Activated B cell treated with CpG ODN at 0.5 μM for 24 hours (primary cell): Measurements from ENCODE around the gene NSFL1C. TPM values are rescaled to one million over a fixed set of nuclear protein-coding genes. Genes with fewer than 3 reads are reported as not detected.

Experiments used
- ATAC-seq: fragments of 200-7000 bp; cut with Tn5 transposase; one replicate; pipeline ENCODE4 v1.10.0; 2021; ENCODE audit warnings: low read depth, mild to moderate bottlenecking, moderate library complexity
- CTCF ChIA-PET: fragments of 350-600 bp; sonication (Branson Sonifier 250); formaldehyde crosslinking; loops from one replicate; lab custom pipeline; 2021; ENCODE audit warnings: antibody characterized with exemption; lab: Charles Lee
- POLR2A ChIA-PET: fragments of 350-600 bp; sonication (Branson Sonifier 250); formaldehyde crosslinking; loops from one replicate; lab custom pipeline; 2021; ENCODE audit warnings: antibody characterized with exemption; lab: Charles Lee
- DNase-seq: peaks from one replicate; pipeline ENCODE4 v3.0.0; 2022
- H3K27ac Mint-ChIP-seq: one replicate; pipeline ENCODE4 v1.8.0; 2020; ENCODE audit warnings: mixed read lengths
- H3K27me3 Mint-ChIP-seq: one replicate; pipeline ENCODE4 v1.8.0; 2021; ENCODE audit warnings: mixed read lengths
- H3K36me3 Mint-ChIP-seq: one replicate; pipeline ENCODE4 v1.8.0; 2021; ENCODE audit warnings: low read depth, mixed read lengths
- H3K4me1 Mint-ChIP-seq: one replicate; pipeline ENCODE4 v1.8.0; 2021; ENCODE audit warnings: mixed read lengths
- H3K4me3 Mint-ChIP-seq: one replicate; pipeline ENCODE4 v1.8.0; 2020; ENCODE audit warnings: mild to moderate bottlenecking, mixed read lengths
- H3K9me3 Mint-ChIP-seq: one replicate; pipeline ENCODE4 v1.8.0; 2020; ENCODE audit warnings: mixed read lengths
- intact Hi-C: fragments of 100-400 bp; cut with micrococcal nuclease; formaldehyde crosslinking; loops from one replicate; pipeline ENCODE4 v1.15.1; 2024
- total RNA-seq: library from RNA; stranded (reverse); gene quantifications from 2 replicates; pipeline ENCODE4 v1.2.3, GENCODE V29; 2022
- TF ChIP-seq, protein P1 (sequence below): fragments of 200-600 bp; IDR thresholded peaks from one replicate; pipeline ENCODE4 v1.8.0; 2022; ENCODE audit warnings: antibody characterized with exemption, mild to moderate bottlenecking

NSFL1C gene
- total RNA-seq, 1 donor from 2014 or later = 81.7 TPM

DNA sequence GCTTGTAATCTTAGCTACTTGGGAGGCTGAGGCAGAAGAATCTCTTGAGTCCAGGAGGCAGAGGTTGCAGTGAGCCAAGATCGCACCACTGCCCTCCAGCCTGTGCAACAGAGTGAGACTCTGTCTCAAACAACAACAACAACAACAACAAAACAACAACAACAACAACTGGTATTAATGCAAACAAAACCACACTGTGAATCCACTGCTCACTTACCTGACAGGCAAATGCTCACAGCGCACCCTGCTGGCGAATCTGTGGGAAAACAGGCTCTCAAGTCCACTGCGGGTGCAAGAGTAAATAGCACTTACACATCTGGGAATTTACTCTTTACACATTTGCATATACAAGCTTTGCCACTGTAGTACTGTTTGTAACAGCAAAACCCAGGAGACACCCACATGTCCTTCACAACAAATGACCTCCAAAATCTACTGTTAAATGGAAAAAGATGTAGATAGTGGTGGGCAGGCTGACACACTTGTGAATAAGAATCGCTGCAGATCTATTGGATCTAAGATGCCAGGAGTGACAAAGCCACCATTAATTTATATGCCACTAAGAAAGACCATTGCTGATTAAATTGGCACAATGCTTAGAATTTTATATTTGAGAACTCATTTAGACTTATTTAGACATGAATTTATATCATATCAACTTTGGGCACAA lies 29.3 kb downstream of the NSFL1C start:
- DNase-seq (peak; percentile 57), ATAC-seq (peak; percentile 59)
- H3K27ac Mint-ChIP-seq = no peak overlapping the region
- H3K4me3 Mint-ChIP-seq = no peak overlapping the region
- H3K27me3 Mint-ChIP-seq = no peaks in the 10 kb centered on the region
- H3K36me3 Mint-ChIP-seq = peaks cover 25% of the 10 kb centered on the region
- CTCF ChIA-PET = interaction anchor here (0.6 to 6.5 kb wide), 16 partner anchors 10 to 132 kb away, joined by 3 to 59 read pairs (median 4); partner anchors contain the start of gene NSFL1C
- peaks cover 34% of the 10 kb centered on the region for H3K4me1 Mint-ChIP-seq
- TF ChIP-seq, protein P1, sequence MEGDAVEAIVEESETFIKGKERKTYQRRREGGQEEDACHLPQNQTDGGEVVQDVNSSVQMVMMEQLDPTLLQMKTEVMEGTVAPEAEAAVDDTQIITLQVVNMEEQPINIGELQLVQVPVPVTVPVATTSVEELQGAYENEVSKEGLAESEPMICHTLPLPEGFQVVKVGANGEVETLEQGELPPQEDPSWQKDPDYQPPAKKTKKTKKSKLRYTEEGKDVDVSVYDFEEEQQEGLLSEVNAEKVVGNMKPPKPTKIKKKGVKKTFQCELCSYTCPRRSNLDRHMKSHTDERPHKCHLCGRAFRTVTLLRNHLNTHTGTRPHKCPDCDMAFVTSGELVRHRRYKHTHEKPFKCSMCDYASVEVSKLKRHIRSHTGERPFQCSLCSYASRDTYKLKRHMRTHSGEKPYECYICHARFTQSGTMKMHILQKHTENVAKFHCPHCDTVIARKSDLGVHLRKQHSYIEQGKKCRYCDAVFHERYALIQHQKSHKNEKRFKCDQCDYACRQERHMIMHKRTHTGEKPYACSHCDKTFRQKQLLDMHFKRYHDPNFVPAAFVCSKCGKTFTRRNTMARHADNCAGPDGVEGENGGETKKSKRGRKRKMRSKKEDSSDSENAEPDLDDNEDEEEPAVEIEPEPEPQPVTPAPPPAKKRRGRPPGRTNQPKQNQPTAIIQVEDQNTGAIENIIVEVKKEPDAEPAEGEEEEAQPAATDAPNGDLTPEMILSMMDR = peak; percentile 81
- POLR2A ChIA-PET = interaction anchor here (1.2 to 1.5 kb wide), 2 partner anchors 29 to 46 kb away, joined by 3 to 5 read pairs; partner anchors contain the start of gene NSFL1C
- H3K9me3 Mint-ChIP-seq = no peaks in the 10 kb centered on the region
- intact Hi-C loops = loop anchor here (1.0 to 5.0 kb wide), 6 partner anchors 44 to 225 kb away; partner anchors contain the start of gene FKBP1A

DNA sequence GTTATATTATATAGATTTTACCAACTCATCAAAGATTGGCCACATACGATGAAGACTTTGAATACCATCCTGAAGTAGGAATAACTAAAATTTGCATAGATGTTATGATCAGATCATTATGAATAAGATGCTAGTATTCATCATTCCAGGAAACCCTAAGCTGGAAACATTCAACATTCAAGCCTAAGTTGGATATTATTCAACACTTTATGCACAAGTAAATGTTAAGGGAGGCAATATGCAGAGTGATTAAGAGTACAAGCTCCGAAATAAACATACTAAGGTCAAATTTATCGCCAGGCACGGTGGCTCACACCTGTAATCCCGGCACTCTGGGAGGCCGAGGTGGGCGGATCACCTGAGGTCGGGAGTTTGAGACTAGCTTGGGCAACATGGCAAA lies 30.4 kb downstream of the NSFL1C start:
- ChIA-PET CTCF (interaction anchor here (0.7 to 6.5 kb wide), 12 partner anchors 9 to 341 kb away, joined by 3 to 59 read pairs (median 6); partner anchors contain the start of gene FKBP1A), POLR2A (interaction anchor here (0.7 to 1.5 kb wide), 2 partner anchors 44 to 157 kb away, joined by 3 to 5 read pairs; no protein-coding TSS in a partner anchor)
- no peak overlapping the region for H3K4me3 Mint-ChIP-seq
- peaks cover 44% of the 10 kb centered on the region for H3K4me1 Mint-ChIP-seq
- peaks cover 14% of the 10 kb centered on the region for H3K36me3 Mint-ChIP-seq
- no peaks in the 10 kb centered on the region for H3K9me3 Mint-ChIP-seq
- no peak for ATAC-seq
- no peaks in the 10 kb centered on the region for H3K27me3 Mint-ChIP-seq
- TF ChIP-seq, protein P1 = no peak
- intact Hi-C loops = loop anchor here (2.0 to 5.0 kb wide), 3 partner anchors 59 to 223 kb away; no protein-coding TSS in a partner anchor
- no peak for DNase-seq
- no peak overlapping the region for H3K27ac Mint-ChIP-seq

DNA sequence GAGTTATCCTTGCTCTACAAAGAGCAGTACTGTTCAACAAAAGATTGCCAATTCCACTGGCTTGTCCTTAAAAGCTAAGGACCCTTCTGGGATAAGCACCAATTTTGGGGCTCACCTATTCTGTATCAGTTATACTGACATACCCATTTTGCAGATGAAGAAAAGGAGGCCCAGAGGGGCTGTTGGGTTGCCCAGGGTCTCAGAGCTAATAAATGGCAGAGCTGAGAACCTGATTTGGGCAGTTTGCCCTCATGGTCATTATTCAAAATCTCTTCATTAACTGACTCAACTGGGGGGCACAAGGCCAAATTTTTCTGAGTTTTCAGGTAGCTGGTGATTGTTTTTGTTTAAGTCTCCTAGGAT lies 31.3 kb downstream of the NSFL1C start:
- ATAC-seq = no peak
- POLR2A ChIA-PET = interaction anchor here (0.6 to 1.0 kb wide), 4 partner anchors 31 to 519 kb away, joined by 3 to 7 read pairs (median 4); partner anchors contain the start of genes FKBP1A and NSFL1C
- DNase-seq = no peak
- TF ChIP-seq, protein P1 = no peak
- Mint-ChIP-seq H3K4me3 (no peak overlapping the region), H3K27ac (no peak overlapping the region), H3K4me1 (peaks cover 47% of the 10 kb centered on the region), H3K36me3 (peaks cover 7% of the 10 kb centered on the region), H3K27me3 (peaks cover 2% of the 10 kb centered on the region), H3K9me3 (no peaks in the 10 kb centered on the region)
- intact Hi-C loops = loop anchor here (5.0 kb wide), 1 partner anchor 58 kb away; no protein-coding TSS in a partner anchor
- CTCF ChIA-PET = interaction anchor here (0.7 to 6.5 kb wide), 12 partner anchors 8 to 218 kb away, joined by 3 to 59 read pairs (median 4); partner anchors contain the start of gene FKBP1A

DNA sequence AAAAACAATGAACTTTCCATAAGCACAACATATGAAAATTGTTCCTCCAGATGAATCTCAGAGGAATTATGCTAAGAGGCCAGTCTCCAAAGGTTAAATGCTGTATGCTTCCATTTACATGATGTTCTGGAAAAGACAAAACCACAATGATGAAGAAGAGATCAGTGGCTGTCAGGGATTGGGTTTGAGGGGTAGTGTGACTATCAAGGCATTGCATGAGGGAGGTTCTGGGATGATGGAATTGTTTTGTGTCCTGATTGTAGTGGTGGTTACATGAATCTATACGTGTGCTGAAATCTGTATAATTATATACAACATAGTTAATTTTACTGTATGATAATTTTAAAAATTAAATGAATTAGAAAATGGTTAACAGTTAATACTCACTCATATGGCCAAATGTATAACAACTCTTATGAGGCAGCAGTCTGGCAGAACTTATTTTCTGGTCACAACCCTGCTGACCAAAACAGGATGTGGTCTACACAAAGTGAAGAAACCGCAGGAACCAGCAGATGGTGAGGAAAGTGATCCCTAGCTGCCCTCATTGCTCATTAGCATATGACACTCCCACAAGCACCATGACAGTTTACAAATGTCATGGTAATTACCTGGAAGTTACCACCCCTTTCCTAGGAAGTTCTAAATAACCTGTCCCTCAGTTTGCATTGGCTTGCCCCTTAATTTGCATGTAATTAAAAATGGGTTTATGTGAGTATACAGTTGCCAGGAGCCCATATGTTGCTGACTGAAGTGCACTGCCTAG lies 31.9 kb downstream of the NSFL1C start:
- POLR2A ChIA-PET = interaction anchor here (0.9 to 1.0 kb wide), 3 partner anchors 32 to 107 kb away, joined by 3 to 4 read pairs (median 4); partner anchors contain the start of genes FKBP1A and NSFL1C
- CTCF ChIA-PET = interaction anchor here (0.7 to 6.5 kb wide), 8 partner anchors 33 to 217 kb away, joined by 3 to 59 read pairs (median 4); no protein-coding TSS in a partner anchor
- peak; percentile 26 for DNase-seq
- ATAC-seq = peak; percentile 78
- H3K9me3 Mint-ChIP-seq = no peaks in the 10 kb centered on the region
- peaks cover 2% of the 10 kb centered on the region for H3K27me3 Mint-ChIP-seq
- peaks cover 2% of the 10 kb centered on the region for H3K36me3 Mint-ChIP-seq
- H3K4me3 Mint-ChIP-seq = peak overlapping the region; percentile 17
- intact Hi-C loops = loop anchor here (5.0 kb wide), 1 partner anchor 57 kb away; no protein-coding TSS in a partner anchor
- TF ChIP-seq, protein P1 = no peak
- H3K27ac Mint-ChIP-seq = no peak overlapping the region
- peaks cover 47% of the 10 kb centered on the region for H3K4me1 Mint-ChIP-seq
